K562 (cell line): ENCODE data around the gene MBNL1. TPM values are rescaled to one million over a fixed set of nuclear protein-coding genes. Genes with fewer than 3 reads are reported as not detected.

Experiments used
- ARNT ChIP-seq, 2 experiments: fragments of 450-650 bp; IDR thresholded peaks; 2 replicates each; pipeline ENCODE4 v1.6.1; 2016; ENCODE audit warnings: mild to moderate bottlenecking in 1 of 2
- CBX3 ChIP-seq, 2 experiments: IDR thresholded peaks; 1 replicate in 1 of 2; 2 replicates in 1 of 2; pipeline ENCODE4 v1.6.1; 2012; ENCODE audit warnings: inconsistent platforms in 2 of 2, low read length in 2 of 2, borderline replicate concordance in 1 of 2, control low read depth in 1 of 2
- CBX8 ChIP-seq: fragments of 200-600 bp; sonication (generic); IDR thresholded peaks from 2 replicates; pipeline ENCODE4 v1.6.1; 2012; ENCODE audit warnings: borderline replicate concordance, mixed run types, low read depth, mild to moderate bottlenecking, moderate library complexity, mixed read lengths, low read length, control low read depth, inconsistent platforms; ENCODE audit not compliant: poor library complexity, severe bottlenecking; ENCODE audit errors: extremely low read depth
- ELF4 ChIP-seq: fragments of 450-650 bp; formaldehyde crosslinking; IDR thresholded peaks from 2 replicates; pipeline ENCODE4 v1.4.0; 2022; ENCODE audit warnings: missing genetic modification characterization
- ETV1 ChIP-seq: fragments of 450-650 bp; conservative IDR thresholded peaks from 2 replicates; pipeline ENCODE4 v1.6.1; 2016; ENCODE audit warnings: missing genetic modification characterization, control low read depth, low read depth, missing compliant biosample characterization
- FOSL1 ChIP-seq: fragments of 200-800 bp; sonication (Bioruptor generic); conservative IDR thresholded peaks from 2 replicates; pipeline ENCODE4 v1.6.1; 2016; ENCODE audit warnings: missing genetic modification characterization, missing compliant biosample characterization
- GABPB2 ChIP-seq: fragments of 250-450 bp; sonication (Bioruptor Pico); conservative IDR thresholded peaks from 2 replicates; pipeline ENCODE4 v1.5.1; 2021; ENCODE audit warnings: mild to moderate bottlenecking
- HDGF ChIP-seq: fragments of 450-650 bp; IDR thresholded peaks from 2 replicates; pipeline ENCODE4 v1.6.1; 2016
- MCM2 ChIP-seq: fragments of 450-650 bp; IDR thresholded peaks from 2 replicates; pipeline ENCODE4 v1.6.1; 2017; ENCODE audit warnings: low read depth, mild to moderate bottlenecking
- PYGO2 ChIP-seq: fragments of 450-650 bp; IDR thresholded peaks from 2 replicates; pipeline ENCODE4 v1.6.1; 2016; ENCODE audit warnings: mild to moderate bottlenecking, missing genetic modification characterization, moderate library complexity, missing compliant biosample characterization
- RAD51 ChIP-seq: fragments of 450-650 bp; IDR thresholded peaks from 2 replicates; pipeline ENCODE4 v1.7.1; 2016; ENCODE audit warnings: low read depth, mild to moderate bottlenecking, borderline replicate concordance
- SMAD1 ChIP-seq: fragments of 150-350 bp; IDR thresholded peaks from 2 replicates; pipeline ENCODE4 v1.6.1; 2014; ENCODE audit warnings: low read length, low read depth; ENCODE audit not compliant: partially characterized antibody
- STAG1 ChIP-seq: sonication (generic); formaldehyde crosslinking; IDR thresholded peaks from 2 replicates; pipeline ENCODE4 v1.5.0; 2020; ENCODE audit warnings: missing genetic modification reagents, borderline replicate concordance
- TAL1 ChIP-seq: fragments of 450-650 bp; IDR thresholded peaks from 2 replicates; pipeline ENCODE4 v1.6.1; 2016; ENCODE audit warnings: mild to moderate bottlenecking
- TCF3 ChIP-seq: sonication (generic); formaldehyde crosslinking; IDR thresholded peaks from 2 replicates; pipeline ENCODE4 v1.4.0; 2020; ENCODE audit warnings: mild to moderate bottlenecking, missing genetic modification reagents
- TSC22D4 ChIP-seq: fragments of 450-650 bp; IDR thresholded peaks from 2 replicates; pipeline ENCODE4 v1.6.1; 2016; ENCODE audit warnings: missing genetic modification characterization, missing biosample characterization, control low read depth
- ZBTB26 ChIP-seq: fragments of 450-650 bp; formaldehyde crosslinking; IDR thresholded peaks from 2 replicates; pipeline ENCODE4 v1.4.0; 2022; ENCODE audit warnings: missing genetic modification characterization
- ZNF551 ChIP-seq: fragments of 250-450 bp; sonication (Bioruptor Pico); IDR thresholded peaks from 2 replicates; pipeline ENCODE4 v1.5.0; 2021; ENCODE audit warnings: mild to moderate bottlenecking, moderate library complexity
- polyA plus RNA-seq, 8 experiments: library from polyadenylated mRNA; depleted of rRNA in 4 of 8; stranded (reverse) in 5 of 8; unstranded in 3 of 8; fragments of >200 nt; fragmentation: Nextera tagmentation in 2 of 8; fragmentation: Illumina TruSeq in 1 of 8; extraction: Ambion mirVana in 2 of 8; extraction: Trizol in 1 of 8; gene quantifications; 2 replicates each; pipeline versions ENCODE4 v1.2.1 to v1.2.3, GENCODE V29; 2011 to 2014; ENCODE audit warnings: inconsistent platforms in 1 of 8, missing spikeins in 1 of 8
- total RNA-seq, 7 experiments: library from RNA; depleted of rRNA in 6 of 7; stranded (reverse); fragments of >200 nt in 6 of 7; fragmentation: Illumina TruSeq in 2 of 7; extraction: Trizol in 2 of 7; gene quantifications; 2 replicates each; pipeline versions ENCODE4 v1.2.1 to v1.2.3, GENCODE V29; 2011 to 2021; ENCODE audit warnings: low replicate concordance in 1 of 7
- TF ChIP-seq, protein P1 (sequence below), 3 experiments: fragments of 200-800 bp in 1 of 3; fragments of 250-450 bp in 1 of 3; fragments of 450-650 bp in 1 of 3; sonication (Bioruptor Pico) in 1 of 3; sonication (Bioruptor generic) in 1 of 3; formaldehyde crosslinking in 1 of 3; IDR thresholded peaks; 2 replicates each; pipeline versions ENCODE4 v1.6.1 to v1.8.0; 2016 to 2022; ENCODE audit warnings: mild to moderate bottlenecking in 2 of 3, missing genetic modification characterization in 2 of 3, missing compliant biosample characterization in 1 of 3, moderate library complexity in 1 of 3
- TF ChIP-seq, protein P2 (sequence below): fragments of 250-450 bp; sonication (Bioruptor Pico); IDR thresholded peaks from 2 replicates; pipeline ENCODE4 v1.4.0; 2020; ENCODE audit warnings: mild to moderate bottlenecking, moderate library complexity, borderline replicate concordance

Gene MBNL1
- total and polyA plus RNA-seq, 9 of the 15 experiments (the other 6 are each of a cell fraction or from before 2014, with no cell fraction given), result 70.3 to 243 (median 220) TPM

- TF ChIP-seq, protein P1, sequence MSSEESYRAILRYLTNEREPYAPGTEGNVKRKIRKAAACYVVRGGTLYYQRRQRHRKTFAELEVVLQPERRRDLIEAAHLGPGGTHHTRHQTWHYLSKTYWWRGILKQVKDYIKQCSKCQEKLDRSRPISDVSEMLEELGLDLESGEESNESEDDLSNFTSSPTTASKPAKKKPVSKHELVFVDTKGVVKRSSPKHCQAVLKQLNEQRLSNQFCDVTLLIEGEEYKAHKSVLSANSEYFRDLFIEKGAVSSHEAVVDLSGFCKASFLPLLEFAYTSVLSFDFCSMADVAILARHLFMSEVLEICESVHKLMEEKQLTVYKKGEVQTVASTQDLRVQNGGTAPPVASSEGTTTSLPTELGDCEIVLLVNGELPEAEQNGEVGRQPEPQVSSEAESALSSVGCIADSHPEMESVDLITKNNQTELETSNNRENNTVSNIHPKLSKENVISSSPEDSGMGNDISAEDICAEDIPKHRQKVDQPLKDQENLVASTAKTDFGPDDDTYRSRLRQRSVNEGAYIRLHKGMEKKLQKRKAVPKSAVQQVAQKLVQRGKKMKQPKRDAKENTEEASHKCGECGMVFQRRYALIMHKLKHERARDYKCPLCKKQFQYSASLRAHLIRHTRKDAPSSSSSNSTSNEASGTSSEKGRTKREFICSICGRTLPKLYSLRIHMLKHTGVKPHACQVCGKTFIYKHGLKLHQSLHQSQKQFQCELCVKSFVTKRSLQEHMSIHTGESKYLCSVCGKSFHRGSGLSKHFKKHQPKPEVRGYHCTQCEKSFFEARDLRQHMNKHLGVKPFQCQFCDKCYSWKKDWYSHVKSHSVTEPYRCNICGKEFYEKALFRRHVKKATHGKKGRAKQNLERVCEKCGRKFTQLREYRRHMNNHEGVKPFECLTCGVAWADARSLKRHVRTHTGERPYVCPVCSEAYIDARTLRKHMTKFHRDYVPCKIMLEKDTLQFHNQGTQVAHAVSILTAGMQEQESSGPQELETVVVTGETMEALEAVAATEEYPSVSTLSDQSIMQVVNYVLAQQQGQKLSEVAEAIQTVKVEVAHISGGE (CRISPR knock-in tag; IDR thresholded peaks at IDR 0.05), result peak in 1 of 3 experiments; percentile 55; a peak in 1 of 6 replicates
- TF ChIP-seq SMAD1 (peak; percentile 92), MCM2 (no peak), TSC22D4 (tag) (no peak), ZNF551 (CRISPR knock-in tag) (no peak), ETV1 (tag) (peak; percentile 73), GABPB2 (no peak), TAL1 (peak; percentile 95), HDGF (no peak), CBX8 (no peak), PYGO2 (0 out of 2 replicates have a peak, but pooled peaks have one; percentile 68), TCF3 (CRISPR knock-in tag) (peak; percentile 97), ZBTB26 (CRISPR knock-in tag) (no peak), CBX3 (IDR thresholded peaks at IDR 0.05; ENCODE audit: borderline replicate concordance in 1 of 2, low read length in 2 of 2) (peak in 1 of 2 experiments; percentile 80; a peak in 2 of 3 replicates), ARNT (IDR thresholded peaks at IDR 0.05) (peak; percentile 49 to 87; a peak in 2 of 4 replicates), RAD51 (peak; percentile 35; the same call in 1 of the 2 replicates), STAG1 (CRISPR knock-in tag) (no peak), ELF4 (CRISPR knock-in tag) (peak; percentile 21; the same call in 1 of the 2 replicates), FOSL1 (tag) (peak; percentile 83)
- TF ChIP-seq, protein P2, sequence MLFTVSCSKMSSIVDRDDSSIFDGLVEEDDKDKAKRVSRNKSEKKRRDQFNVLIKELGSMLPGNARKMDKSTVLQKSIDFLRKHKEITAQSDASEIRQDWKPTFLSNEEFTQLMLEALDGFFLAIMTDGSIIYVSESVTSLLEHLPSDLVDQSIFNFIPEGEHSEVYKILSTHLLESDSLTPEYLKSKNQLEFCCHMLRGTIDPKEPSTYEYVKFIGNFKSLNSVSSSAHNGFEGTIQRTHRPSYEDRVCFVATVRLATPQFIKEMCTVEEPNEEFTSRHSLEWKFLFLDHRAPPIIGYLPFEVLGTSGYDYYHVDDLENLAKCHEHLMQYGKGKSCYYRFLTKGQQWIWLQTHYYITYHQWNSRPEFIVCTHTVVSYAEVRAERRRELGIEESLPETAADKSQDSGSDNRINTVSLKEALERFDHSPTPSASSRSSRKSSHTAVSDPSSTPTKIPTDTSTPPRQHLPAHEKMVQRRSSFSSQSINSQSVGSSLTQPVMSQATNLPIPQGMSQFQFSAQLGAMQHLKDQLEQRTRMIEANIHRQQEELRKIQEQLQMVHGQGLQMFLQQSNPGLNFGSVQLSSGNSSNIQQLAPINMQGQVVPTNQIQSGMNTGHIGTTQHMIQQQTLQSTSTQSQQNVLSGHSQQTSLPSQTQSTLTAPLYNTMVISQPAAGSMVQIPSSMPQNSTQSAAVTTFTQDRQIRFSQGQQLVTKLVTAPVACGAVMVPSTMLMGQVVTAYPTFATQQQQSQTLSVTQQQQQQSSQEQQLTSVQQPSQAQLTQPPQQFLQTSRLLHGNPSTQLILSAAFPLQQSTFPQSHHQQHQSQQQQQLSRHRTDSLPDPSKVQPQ (CRISPR knock-in tag), result no peak
Observed at GRCh38 chr3:152319831-152320617, 51.3 kb downstream of the MBNL1 start (continued).
